IPS DF 4.7 (cell line): ENCODE measurements around the gene OLFML1.

Experiments used
- DNase-seq: peaks from one replicate; pipeline ENCODE4 v3.0.0-alpha.2; 2013; ENCODE audit warnings: low spot score; ENCODE audit errors: extremely low read depth

The OLFML1 gene

DNA sequence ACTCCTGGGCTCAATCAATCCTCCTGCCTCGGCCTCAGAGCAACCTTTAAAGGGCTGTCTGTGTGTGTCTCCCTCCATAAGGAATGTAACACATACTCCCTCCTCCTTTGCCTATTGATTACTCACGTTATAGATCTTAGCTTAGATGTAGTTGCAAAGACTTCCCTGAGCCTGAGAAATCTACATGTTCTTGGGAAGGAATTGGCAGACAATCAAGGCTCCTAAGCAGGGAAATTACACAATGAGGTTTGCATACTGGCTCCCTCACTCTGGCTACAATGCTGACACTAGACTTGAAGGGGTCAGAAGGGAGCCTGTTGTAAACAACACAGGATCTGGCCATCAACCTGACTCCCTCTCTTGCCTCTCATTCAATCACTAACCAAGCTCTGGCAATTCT, 5.2 kb upstream of the OLFML1 start:
- no peak for DNase-seq

GRCh38 chr11:7484131-7484530, 1.2 kb upstream of the OLFML1 start:
- no peak for DNase-seq

- DNase-seq = no peak
These were observed 661 bp upstream of the OLFML1 start for GRCh38 chr11:7484645-7485044.

DNA sequence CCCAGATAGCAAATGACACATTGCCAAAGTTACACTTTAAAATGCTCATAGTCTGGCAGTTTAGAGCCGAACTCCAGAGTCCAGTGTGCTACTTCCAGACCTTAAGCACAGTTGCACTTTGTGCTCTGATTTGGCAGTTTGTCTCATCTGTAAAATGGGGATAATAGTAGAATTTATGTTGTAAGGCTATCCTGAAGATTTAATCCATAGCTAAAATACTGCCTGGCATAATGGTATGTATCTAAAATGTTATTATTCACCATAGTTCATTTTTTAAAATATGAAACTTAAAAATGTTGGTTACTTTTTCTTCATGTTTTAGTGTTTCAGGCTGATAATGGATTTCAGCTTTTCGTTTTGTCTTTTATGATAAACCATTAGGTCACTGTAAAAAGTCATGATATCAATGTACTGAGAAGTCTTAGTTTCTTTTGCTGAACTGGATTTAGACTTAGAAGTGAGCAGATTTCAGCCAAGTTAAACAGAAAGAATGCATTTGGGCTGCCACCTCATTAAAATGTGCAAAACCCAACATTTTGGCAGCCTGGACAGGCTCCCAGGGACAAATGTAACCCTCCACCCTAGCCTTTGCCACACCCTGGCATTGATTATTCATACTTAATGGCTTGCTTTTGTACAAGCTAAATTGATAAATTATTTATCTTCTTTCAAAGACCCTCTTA, 933 bp downstream of the OLFML1 start:
- no peak for DNase-seq

DNA sequence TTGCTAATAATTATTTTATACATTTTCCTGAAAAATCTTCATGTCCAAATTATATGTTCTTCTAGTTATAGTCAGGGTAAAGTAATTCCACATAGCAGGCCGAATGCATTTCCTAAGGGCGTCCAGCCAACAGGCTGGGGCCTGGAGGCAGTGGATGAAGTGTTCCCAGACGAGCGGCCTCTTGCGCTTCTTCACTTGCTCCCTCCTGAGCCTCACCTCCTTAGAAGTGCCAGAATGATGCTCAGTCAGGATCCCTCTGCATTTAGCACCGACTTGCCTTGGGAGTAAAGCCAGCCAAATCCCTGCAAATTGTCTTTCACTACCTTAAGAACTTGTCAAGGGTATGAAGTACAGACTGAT, 1.5 kb downstream of the OLFML1 start:
- no peak for DNase-seq

DNA sequence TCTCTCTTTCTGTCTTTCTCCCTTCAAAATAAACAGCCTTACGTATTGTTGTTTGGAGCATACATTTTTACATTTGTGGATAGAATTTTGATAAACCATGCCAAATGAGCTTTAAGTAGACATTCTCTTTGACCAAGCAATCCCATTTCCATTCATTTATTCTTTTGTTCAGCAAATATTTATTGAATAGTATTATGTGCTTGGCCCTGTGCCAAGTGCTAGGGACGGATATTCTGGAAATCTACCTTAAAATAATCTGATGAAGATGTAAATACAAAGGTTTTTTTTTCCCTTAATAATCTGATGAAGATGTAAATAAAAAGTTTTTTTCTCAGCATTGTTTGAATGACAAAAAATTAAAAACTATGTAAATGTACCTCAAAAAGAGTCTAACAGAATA, 2.1 kb downstream of the OLFML1 start:
- DNase-seq = no peak

- no peak for DNase-seq
These were observed 3.4 kb downstream of the OLFML1 start for GRCh38 chr11:7488681-7489080.

DNA sequence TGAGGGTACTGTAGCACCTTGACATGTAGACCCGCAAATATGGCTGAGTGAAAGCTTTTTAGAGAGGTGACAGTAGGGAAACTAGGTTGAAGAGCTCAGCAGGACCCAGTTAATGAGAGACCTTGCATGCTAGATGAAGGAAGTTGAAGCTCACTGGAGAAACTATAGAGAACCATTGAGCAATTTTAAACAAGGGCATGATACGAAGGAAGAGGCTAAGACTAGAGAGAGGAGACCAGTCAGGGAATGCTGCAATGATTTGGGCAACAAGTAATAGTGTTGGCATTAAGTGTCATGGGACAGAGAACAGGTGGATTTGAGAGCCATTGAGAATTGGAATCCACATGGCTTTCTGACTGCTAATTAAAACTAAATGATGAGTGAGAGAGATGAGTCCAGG, 4.1 kb downstream of the OLFML1 start:
- DNase-seq = no peak

- no peak for DNase-seq
These were observed 4.7 kb downstream of the OLFML1 start for GRCh38 chr11:7490054-7490453.

DNA sequence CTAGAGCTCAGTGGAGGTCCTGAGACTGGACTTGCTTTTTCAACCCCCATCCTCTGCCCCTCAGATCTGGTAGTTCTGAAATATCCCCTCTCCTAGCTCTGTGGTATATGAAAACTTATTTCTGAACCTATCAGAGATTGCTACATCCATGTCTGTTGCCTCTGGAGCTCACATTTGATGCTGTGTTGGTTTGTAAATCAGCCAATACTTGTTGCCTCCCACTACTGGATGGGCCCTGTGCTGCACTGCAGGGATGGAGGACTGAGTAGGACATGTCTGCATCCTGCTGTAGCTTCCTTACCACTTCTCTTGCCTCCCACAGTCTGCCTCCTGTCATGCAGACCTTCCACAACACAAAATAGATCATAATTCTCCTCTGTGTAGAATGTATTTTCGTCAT, 5.2 kb downstream of the OLFML1 start:
- DNase-seq = no peak

DNA sequence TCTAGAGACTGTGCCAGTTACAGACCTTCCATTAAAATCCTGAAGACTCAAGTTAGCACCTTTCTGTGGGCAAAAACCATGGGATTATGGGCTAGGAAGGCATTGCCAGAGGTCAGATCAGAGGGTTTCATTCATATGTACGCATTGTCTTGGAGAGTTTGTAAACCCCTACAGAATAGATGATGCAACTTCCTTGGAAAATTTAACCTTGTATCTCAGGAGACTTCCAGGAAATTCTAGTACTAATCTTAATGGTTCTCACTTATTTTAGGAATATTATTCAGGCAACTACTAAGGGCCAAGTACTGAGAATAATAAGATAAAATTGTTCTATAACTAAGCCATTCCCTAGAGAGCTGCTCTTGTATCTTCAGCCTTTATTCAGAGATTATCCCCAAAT, 6.9 kb downstream of the OLFML1 start:
- DNase-seq = no peak

GRCh38 chr11:7493670-7494069, 8.4 kb downstream of the OLFML1 start:
- no peak for DNase-seq

DNA sequence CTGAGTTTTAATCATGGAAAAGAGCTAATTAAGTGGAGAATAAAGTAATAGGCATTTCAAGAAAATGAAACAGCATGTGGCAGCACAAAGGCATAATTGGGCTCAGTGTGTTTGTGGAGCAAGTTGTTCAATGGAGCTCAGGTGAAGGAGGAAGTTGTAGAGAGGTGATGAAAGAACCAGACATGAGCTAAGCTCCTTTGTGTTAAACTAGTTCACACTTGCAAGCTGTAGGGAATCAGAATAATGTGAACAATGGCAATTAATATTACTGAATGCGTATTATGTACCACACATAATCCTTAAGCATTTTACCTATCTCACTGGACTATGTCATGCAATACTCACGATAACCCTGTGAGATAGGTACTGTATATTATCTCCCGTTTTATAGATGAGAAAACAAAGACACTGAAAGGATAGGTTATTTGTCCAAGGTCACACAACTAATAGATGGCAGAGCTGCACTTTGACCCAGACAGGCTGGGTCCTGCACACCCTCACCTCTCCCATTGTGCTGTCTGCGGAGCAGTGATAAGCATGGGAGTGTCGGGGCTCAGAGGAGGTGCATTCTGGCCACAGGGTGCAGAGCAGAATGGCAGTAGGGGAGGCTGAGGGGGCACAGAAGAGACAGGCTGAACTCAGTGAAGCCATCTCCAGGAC, 8.9 kb downstream of the OLFML1 start:
- no peak for DNase-seq

- DNase-seq = no peak
These were observed 10.7 kb downstream of the OLFML1 start for GRCh38 chr11:7495882-7496551.

DNA sequence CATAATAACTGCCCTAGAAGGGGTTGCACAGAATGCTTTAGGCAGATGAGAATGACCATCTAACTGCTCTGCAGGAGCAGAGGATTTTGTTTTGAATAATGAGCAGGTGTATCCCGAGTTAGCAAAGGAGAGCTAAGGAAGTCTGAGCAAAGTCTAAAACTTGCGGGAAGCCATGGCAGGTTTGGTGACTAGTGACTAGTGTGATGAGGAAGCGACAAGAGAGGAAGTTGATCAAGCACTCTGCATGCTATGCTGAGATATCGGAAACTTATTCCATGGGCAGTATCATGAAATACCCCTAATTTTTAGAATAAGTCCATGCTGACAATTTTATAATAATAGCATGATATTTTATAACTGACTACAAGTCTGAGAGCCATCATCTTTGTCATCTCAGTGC, 12.9 kb downstream of the OLFML1 start:
- DNase-seq = no peak

DNA sequence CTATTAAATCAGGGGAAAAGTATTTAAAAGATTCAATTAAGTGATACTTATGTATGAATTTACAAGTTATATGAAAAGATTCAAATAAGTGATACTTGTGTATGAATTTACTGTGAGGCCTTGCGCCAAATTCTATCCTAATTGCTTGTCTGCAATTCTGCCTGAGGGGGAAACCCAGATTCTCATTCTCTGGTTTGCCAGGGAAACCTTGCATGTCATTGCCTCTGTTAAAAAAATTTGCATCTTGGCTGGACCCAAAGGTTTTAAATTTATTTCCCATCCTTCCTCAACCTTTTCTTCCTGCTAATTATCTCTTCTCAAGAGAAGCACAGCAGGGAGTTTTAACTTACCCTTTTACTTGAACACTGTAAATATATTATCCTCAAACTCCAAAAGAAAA, 13.8 kb downstream of the OLFML1 start:
- DNase-seq = no peak

DNA sequence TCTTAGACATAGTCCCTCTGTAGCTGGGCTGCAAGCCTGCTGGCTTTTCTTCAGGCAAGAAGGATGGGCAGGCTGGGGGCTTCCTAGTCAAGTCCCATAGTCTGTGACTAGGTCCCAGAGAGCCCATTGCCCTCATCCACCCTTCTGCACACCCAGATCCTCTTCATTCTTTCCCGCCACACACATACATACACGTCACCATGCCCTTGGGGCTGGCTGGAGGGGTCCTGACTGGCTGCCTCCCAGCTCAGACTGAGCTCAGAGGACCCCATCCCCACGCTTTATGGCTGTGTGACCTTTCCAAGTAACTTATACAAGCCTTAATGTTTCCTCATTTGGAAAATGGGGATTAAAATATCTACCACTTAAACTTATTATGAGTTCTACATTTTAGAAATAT, 14.9 kb downstream of the OLFML1 start:
- no peak for DNase-seq

GRCh38 chr11:7501251-7501650, 15.9 kb downstream of the OLFML1 start:
- no peak for DNase-seq

DNA sequence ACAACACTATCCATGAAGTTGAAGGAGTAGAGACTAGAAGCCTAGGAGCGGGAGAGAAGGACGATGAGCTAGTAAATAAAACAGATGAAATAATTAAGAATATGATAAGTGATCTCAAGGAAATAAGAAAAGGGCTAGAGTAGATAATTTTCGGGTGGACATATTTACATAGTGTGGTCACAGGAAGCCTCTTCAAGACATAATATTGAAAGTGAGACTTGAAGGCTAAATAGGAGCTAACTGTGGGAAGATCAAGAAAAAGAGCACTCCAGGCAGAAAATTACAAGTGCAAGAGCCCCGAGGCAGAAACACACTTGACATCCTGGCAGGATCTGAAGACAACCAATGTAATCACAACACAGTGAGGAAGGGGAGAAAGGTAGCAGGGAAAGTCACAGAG, 16.6 kb downstream of the OLFML1 start:
- DNase-seq = no peak

- DNase-seq = no peak
These were observed 20.9 kb downstream of the OLFML1 start for GRCh38 chr11:7506243-7506642.

GRCh38 chr11:7508087-7508486, 22.8 kb downstream of the OLFML1 start:
- DNase-seq = no peak

GRCh38 chr11:7509966-7510365, 24.7 kb downstream of the OLFML1 start:
- DNase-seq = no peak

DNA sequence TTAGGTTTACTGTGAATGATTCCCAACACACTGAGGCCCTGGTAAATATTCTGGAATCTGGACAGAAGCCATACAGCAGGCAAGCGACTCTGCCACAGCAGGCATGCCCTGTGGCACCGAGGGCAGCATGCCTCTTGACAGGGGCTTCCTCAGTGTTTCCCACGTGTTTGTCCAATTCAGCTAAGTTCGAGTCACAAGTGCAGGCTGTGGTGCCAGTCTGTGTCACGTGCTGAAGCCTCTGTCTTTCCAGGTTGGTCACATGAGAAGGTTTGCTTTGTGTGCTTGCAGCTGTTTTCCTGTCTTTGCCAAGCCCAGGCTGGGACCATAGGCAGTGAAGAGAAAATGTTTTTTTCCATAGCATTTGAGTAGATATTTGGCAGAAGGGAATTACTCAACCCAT, 26.1 kb downstream of the OLFML1 start:
- DNase-seq = no peak
